Measurements from ENCODE around the gene ZRANB3. TPM values are rescaled to one million over a fixed set of nuclear protein-coding genes. Genes with fewer than 3 reads are reported as not detected.
"Not testable (repeated sequence)": the region's sequence is repeated elsewhere in the genome, so short reads cannot be mapped to it uniquely, and the experiment has no call there.

Gene ZRANB3
- total RNA-seq = 15.9 TPM

DNA sequence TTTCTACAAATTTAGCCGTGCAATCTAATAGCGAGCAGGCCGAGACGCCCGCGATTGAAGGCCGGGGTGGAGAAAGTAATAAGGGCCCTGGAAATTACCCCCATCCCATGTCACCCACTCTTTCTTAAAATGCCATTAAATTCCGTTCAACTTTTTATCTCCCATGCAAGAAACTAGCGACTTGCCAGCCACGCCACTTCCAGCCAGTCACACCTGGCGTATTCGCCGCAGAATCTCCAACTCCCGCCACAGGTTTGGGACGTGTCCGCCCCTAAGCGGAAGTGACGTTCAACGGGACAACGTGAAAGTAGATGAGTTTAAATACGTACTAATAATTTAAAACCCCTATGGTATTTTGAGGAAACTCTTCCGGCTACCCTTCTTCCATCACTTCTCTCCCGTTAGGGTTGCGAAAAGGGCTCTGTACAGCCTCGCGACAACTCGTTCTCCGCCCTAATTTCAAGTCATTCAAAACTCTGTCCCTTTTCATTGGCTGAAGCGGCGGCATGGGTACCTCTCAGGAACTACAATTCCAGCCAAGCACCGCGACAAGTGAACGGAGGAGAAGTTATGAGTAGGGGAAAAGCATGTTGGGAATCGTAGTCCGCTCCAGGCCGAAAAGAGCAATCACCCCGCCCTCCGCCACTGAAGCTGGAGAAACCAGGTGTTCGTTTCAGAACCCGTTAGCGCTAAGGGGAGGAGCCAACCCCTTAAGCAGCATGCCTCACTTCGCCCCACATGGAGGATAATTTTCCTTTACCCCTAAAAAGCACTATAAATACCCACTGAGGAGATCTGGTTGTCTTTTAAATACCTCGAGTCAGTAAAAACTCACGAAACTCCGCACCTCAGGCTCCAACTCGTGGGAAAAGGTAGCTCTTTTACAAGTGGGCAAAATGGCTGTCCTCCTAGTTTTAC lies at the start of gene ZRANB3:
Gene ZRANB3, minus strand, starts transcription at position 906 of the 918 bp plus-strand sequence.
- peak; percentile 99 for DNase-seq

DNA sequence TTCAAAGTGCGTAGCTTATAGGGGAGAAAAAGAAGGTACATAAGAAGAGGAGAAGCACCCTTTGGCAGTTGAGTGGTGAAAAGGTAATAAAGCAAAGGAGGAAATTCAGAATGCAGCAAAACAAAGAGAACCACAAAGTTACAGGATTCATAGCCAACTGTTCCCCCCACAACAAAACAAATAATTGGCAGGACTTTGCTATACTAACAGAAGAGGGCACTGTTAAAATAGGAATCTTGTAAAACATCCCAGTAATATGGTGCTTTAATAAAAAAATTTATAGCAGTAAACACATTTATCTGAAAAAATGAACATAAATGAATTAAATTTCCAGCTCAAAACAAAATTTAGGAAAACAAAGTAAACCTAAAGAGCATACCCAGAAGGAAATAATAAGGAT lies 42.6 kb upstream of the ZRANB3 start:
- DNase-seq = no peak

- DNase-seq = no peak
These were observed 39.9 kb upstream of the ZRANB3 start for GRCh38 chr2:135570884-135571283.

DNA sequence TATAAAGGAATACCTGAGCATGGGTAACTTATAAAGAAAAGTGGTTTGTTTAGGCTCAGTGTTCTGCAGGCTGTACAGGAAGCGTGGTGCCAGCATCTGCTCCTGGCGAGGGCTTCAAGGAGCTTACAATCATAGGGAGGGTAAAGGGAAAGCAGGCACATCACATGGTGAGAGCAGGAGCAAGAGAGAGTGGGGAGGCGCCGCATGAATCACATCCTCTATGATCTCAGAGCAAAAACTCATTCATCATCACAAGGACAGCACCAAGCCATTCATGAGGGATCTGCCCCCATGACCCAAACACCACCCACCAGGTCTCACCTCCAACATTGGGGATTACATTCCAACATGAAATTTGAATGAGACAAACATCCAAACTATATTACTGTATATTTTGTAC lies 32.8 kb upstream of the ZRANB3 start:
- DNase-seq = no peak

DNA sequence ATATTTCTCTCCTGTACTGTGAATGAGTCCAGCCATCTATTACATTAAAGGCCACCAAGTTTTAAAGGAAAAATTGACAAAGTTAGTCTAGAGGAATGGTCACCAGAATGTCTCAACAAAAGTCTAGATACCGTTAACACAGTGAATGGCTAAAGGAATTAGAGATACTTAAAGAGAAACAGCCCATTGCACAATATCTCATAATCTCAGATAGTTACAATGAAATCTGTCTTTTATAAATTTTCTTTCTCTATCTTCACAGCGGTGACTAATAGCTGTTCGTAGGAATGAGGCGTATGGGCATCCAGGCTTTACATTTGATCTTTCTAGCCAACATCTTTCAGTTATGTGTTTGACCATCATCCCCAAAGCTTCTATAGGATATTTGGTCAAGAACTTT lies 30.9 kb upstream of the ZRANB3 start:
- no peak for DNase-seq

DNA sequence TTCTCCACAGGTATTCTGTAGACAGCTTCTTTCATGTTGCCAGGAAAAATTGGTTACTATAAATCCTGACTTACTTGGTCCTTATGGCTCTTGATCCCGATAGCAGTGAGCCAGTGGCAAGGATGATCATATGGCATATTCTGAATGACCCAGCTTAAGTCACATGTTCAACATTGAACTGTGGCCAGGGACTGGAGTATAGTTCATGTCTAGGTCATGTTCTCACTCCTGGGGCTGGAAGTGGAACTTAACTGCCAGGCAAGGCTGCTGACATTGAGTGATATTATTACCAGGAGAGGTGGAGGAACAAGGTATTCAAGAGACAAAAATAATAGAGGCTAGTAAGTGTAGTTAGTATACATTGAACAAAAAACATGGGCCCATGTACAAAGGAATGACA lies 26.5 kb upstream of the ZRANB3 start:
- no peak for DNase-seq

DNA sequence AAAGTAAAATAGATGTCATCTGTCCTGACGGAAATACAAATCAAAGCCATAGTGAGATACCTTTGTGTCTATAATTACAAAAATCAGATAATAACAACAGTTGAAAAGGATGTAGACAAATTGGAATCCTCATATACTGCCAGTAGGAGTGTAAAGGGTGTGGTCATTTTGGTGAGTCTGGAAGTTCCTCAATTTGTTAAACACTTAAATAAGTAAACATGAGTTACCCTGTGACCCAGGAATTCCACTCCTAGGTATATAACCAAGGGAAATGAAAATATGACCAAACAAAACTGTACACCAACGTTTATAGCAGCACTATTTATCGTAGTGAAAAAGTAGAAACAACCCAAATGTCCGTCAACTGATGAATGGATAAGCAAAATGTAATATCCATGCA lies 24.3 kb upstream of the ZRANB3 start:
- no peak for DNase-seq

- no peak for DNase-seq
These were observed 21.9 kb upstream of the ZRANB3 start for GRCh38 chr2:135552887-135553286.

DNA sequence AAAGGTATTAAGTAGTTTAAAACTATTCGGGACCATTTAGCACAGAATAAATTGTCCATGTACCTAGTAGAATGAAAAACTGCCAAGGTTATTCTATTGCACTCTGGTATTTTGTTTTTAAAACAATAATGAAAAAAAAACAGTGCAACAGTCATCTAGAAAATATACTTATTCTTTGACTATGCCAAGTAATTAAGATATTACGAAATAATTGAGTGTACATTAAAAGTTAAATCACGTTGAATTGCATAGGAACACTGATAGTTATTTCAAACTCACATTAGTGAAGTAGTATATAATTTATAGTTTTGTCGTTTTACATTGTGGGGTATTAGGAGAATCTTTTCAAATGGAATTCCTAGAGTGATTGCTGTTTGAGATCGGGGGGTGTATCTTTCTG lies 20.3 kb upstream of the ZRANB3 start:
- DNase-seq = no peak

- DNase-seq = no peak
These were observed 16.3 kb upstream of the ZRANB3 start for GRCh38 chr2:135547311-135547710.

DNA sequence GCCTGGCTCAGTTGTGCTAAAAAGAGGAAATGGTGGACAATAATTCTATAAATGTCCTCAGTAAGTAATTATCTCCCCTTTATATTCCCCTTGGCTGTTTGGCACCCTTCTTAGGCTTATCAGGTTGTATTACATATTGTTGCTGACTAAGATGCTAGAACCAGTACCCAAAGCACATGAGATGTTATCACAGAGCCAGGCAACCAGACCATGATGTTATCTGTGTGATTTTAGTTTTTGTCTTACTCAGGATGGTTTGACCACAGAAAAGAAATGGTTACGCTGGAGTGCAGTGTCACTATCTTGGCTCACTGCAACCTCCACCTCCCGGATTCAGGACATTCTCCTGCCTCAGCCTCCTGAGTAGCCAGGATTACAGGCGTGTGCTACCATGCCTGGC lies 15.4 kb upstream of the ZRANB3 start:
- DNase-seq = no peak

DNA sequence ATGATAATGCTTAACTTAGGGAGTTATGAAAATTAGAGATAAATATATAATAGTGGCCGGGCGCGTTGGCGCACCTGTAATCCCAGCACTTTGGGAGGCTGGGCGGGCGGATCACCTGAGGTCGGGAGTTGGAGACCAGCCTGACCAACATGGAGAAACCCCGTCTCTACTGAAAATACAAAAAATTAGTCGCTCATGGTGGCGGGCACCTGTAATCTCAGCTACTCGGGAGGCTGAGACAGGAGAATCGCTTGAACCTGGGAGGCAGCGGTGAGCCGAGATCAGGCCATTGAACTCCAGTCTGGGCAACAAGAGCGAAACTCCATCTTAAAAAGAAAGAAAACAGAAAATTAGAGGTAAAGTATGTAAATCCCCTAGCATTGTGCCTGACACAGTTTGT lies 2.5 kb upstream of the ZRANB3 start:
- DNase-seq = not testable (repeated sequence)

DNA sequence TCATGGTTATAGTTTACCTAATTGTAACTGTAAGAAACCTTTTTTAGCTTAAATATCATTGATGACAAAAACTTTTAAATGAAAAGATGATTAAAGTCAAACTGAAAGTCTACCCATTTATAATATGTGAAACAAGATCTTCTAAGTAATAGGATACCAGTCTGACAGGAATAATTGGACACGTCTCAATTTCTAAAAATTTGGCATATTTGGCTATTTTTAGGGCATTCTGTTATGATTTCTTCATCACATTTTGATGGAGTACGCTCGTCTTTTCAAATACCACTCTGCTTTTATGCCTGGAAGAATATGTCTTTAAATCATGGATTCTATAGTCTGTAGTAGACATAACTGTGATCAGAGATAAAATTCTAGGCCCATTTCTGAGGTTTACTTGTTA lies 1.6 kb upstream of the ZRANB3 start:
- DNase-seq = peak; percentile 4

DNA sequence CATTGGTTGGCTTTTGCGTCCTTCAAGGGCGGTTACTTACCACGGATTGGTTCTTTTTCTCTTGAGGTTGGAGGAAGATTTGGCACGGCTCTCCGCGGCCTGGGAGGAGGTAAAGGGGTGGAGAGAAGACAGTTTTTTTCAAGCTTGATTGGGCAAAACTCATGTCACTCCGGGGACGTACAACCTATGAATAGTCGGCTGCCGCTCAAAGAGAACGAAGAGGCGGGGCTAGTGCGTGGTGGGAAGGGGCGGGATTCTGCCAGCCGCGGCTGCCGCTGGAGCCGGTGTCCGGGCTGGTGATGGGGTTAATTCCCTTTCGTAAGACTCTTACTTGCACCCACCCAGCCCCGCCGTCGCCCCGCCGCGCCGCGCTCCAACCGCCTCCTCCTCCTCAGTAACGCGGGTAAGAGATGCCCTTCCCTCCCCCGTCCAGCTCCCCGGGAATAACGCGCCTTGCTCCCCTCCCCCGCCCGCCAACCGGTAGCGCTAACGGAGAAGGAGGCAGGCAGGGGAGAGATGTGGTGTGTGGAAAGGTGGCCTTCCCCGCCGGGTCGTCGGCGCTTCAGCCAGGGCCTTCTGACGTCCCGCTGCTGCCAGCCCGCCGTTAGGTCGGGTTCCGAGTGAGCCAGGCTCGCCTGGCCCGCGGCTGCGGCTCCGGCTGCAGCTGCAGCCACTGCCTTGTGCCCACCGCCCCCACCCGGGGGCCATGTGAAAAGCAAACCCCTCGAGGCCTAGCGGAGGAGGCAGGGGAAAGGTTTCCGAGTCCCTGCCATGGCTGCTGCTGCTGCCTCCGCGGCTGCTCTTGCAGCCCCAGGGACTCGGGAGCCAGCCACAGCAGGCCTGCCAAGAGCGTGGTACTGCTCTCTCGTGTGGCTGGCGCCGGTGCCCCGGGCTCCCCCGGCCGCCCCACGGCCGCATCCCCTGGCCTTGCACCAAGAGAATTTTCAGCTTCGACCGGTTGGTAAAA lies 496 bp upstream of the ZRANB3 start, which contains the start of gene R3HDM1:
Gene R3HDM1, plus strand, starts transcription at position 254 of the 967 bp plus-strand sequence. CDS start 73,362 bp downstream, outside the sequence.
- DNase-seq = peak; percentile 100

- DNase-seq = no peak
These were observed 3.0 kb downstream of the ZRANB3 start for GRCh38 chr2:135528006-135528405.

DNA sequence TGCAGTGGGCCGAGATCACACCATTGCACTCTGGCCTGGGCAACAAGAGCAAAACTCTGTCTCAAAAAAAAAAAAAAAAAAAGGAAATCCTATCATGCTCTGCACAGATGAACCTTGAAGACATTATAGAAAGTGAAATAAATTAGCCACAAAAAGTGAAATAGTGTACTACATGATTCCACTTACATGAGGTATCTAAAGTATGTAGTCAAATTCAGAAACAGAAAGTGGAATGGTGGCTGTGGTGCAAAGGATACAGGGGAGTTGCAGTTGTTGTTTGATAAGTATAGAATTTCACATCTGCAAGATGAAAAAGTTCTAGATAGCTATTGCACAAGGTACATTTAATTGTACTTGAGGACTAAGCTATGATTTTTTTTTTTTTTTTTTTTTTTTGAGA lies 5.2 kb downstream of the ZRANB3 start:
- no peak for DNase-seq

DNA sequence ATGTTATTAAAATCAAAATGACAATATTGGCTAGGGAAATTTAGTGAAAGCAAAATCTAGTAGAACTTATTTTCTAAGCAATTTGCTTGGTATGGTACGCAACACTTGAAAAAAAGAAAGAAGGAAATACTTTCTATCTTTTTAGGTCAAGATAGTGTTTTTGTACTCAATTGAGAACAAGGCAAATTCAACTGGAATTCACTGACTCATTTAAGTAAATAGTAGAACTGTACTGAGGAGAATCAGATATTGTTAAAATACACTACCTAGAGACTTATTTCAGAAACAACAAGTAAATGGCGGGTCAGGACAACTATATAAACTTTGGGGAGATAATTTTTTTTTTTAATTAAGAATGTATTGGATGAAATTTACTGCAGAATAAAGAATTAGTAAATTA lies 18.9 kb downstream of the ZRANB3 start:
- no peak for DNase-seq

DNA sequence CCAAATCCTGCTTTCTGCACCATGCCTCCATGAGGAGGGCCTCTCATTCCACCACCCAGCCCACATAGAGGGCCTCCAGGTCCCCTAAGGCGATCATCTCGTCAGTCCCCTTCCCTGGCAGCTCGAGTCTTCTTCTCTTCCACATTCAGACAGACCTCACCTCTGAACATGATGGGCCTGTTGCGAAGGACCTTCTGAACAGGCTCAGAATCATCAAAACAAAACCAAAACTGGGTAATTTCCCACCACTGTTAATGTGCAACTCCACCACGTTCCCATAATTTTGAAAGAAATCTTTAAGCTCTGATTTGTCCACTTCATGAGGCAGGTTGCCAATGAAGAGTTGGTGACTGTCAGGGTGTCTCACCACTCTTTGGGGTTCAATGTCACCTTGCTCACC lies 20.4 kb downstream of the ZRANB3 start:
- no peak for DNase-seq

- DNase-seq = no peak
These were observed 26.2 kb downstream of the ZRANB3 start for GRCh38 chr2:135504811-135505210.

DNA sequence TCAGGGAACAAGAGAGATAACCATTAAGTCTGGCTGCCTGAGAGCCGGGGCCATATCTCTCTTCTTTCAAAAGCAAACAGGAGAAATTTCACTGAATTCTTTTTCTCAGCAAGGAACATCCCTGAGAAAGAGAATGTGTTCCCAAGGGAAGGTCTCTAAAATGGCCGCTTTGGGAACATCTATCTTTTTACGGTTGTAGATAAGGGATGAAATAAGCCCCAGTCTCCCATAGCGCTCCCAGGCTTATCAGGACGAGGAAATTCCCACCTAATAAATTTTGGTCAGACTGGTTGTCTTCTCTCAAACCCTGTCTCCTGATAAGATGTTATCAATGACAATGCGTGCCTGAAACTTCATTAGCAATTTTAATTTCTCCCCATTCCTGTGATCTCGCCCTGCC lies 32.4 kb downstream of the ZRANB3 start:
- not testable (repeated sequence) for DNase-seq

GRCh38 chr2:135494917-135495316 lies 36.1 kb downstream of the ZRANB3 start:
- no peak for DNase-seq

DNA sequence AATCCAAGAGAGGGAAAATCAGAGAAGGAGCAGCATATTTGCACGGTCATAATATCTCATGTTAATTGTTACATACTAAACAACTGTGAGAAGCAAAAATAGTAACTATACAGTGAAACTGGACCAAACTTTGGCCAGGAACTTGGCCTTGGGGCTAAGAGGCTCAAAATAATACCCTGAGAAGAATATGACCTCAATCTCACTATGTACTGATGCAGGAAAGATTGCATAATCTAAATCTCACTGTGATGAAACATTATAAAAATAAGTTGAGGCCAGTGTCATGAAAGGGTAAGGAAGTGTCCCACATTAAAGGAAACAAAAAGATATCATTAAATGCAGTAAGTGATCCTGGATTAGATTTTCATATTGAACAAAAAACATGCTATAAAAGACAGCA lies 36.5 kb downstream of the ZRANB3 start:
- no peak for DNase-seq

DNA sequence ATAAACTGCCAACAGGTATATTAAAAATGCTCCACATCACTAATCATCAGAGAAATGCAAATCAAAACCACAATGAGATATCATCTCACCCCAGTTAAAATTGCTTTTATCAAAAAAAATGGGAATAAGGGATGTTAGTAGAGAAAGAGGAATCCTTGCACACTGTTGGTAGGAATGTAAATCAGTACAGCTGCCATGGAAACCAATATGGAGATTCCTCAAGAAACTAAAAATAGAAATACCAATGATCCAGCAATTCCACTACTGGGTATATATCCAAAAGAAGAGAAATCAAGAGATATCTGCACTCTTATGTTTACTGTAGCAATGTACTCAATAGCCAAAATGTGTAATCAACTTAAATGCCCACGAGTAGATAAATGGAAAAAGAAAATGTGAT lies 40.6 kb downstream of the ZRANB3 start:
- no peak for DNase-seq

Measured in tongue (tissue), 2 donors.